SK-N-SH (cell line): Measurements from ENCODE around the gene GLI2. TPM values are rescaled to one million over a fixed set of nuclear protein-coding genes. Genes with fewer than 3 reads are reported as not detected.

Experiments
- CTCF ChIA-PET: fragments of 300-600, 350-600 bp; formaldehyde crosslinking; extraction: SDS; loops from one replicate; lab custom pipeline; 2021; lab: Yijun Ruan, JAX
- POLR2A ChIA-PET: fragments of 350-600 bp; sonication (Branson Sonifier 250); formaldehyde crosslinking; extraction: SDS; loops from one replicate; lab custom pipeline; 2020; ENCODE audit warnings: antibody characterized with exemption, inconsistent platforms; lab: Yijun Ruan, JAX
- DNase-seq: peaks from one replicate; pipeline ENCODE4 v3.0.0; 2012
- H2AFZ ChIP-seq: fragments of 200-600 bp; sonication (generic); 2 replicates; pipeline ENCODE4 v1.8.1; 2016; ENCODE audit warnings: antibody characterized with exemption, mild to moderate bottlenecking, low read depth
- H3F3A ChIP-seq: fragments of 200-600 bp; sonication (generic); replicated peaks from 2 replicates; pipeline ENCODE3; 2016; ENCODE audit warnings: antibody characterized with exemption, mild to moderate bottlenecking; ENCODE audit not compliant: insufficient read depth
- H3K27ac ChIP-seq, 2 experiments: fragments of 200-500 bp in 1 of 2; fragments of 200-600 bp in 1 of 2; sonication (Bioruptor generic) in 1 of 2; sonication (generic), shearing (Covaris generic) in 1 of 2; 2 replicates each; pipeline versions ENCODE4 v1.5.1 to v1.6.1; 2014 to 2016; ENCODE audit warnings: low read depth in 2 of 2, inconsistent platforms in 1 of 2, low read length in 1 of 2, mild to moderate bottlenecking in 1 of 2, mixed read lengths in 1 of 2
- H3K27me3 ChIP-seq: fragments of 200-600 bp; sonication (generic), shearing (Covaris generic); 2 replicates; pipeline ENCODE4 v1.6.1; 2016; ENCODE audit warnings: mixed run types; ENCODE audit not compliant: insufficient read depth
- H3K36me3 ChIP-seq, 2 experiments: fragments of 200-500 bp in 1 of 2; fragments of 200-600 bp in 1 of 2; sonication (Bioruptor generic) in 1 of 2; sonication (generic) in 1 of 2; replicated peaks in 1 of 2; 2 replicates each; pipeline versions ENCODE3 to v1.5.1; 2014 to 2016; ENCODE audit warnings: low read length in 1 of 2, mild to moderate bottlenecking in 1 of 2; ENCODE audit not compliant: insufficient read depth in 2 of 2, control insufficient read depth in 1 of 2
- H3K4me1 ChIP-seq, 2 experiments: fragments of 200-500 bp in 1 of 2; fragments of 200-600 bp in 1 of 2; sonication (Bioruptor generic) in 1 of 2; sonication (generic), shearing (Covaris generic) in 1 of 2; 2 replicates each; pipeline versions ENCODE4 v1.5.1 to v1.6.1; 2014 to 2016; ENCODE audit warnings: low read depth in 1 of 2, low read length in 1 of 2, mixed run types in 1 of 2; ENCODE audit not compliant: insufficient read depth in 2 of 2, control insufficient read depth in 1 of 2
- H3K4me2 ChIP-seq: fragments of 200-600 bp; sonication (generic), shearing (Covaris generic); 2 replicates; pipeline ENCODE4 v1.6.1; 2017; ENCODE audit warnings: mixed run types
- H3K4me3 ChIP-seq, 2 experiments: fragments of 200-500 bp in 1 of 2; fragments of 200-600 bp in 1 of 2; sonication (Bioruptor generic) in 1 of 2; sonication (generic), shearing (Covaris generic) in 1 of 2; 2 replicates each; pipeline versions ENCODE4 v1.5.1 to v1.8.1; 2014 to 2016; ENCODE audit warnings: low read depth in 2 of 2, inconsistent platforms in 1 of 2, low read length in 1 of 2, mild to moderate bottlenecking in 1 of 2, mixed read lengths in 1 of 2, moderate library complexity in 1 of 2
- H3K79me2 ChIP-seq: fragments of 200-600 bp; sonication (generic); 2 replicates; pipeline ENCODE4 v1.8.1; 2017; ENCODE audit warnings: mild to moderate bottlenecking; ENCODE audit not compliant: insufficient read depth
- H3K9ac ChIP-seq: fragments of 200-600 bp; sonication (generic); 2 replicates; pipeline ENCODE4 v1.6.1; 2017; ENCODE audit warnings: mixed run types
- H3K9me2 ChIP-seq: fragments of 200-600 bp; sonication (generic); 2 replicates; pipeline ENCODE4 v1.6.1; 2017; ENCODE audit warnings: mixed run types
- H3K9me3 ChIP-seq: fragments of 200-600 bp; sonication (generic); 2 replicates; pipeline ENCODE4 v1.6.1; 2017; ENCODE audit warnings: mixed run types, mild to moderate bottlenecking, moderate library complexity
- H4K20me1 ChIP-seq: fragments of 200-600 bp; sonication (generic); 2 replicates; pipeline ENCODE4 v1.6.1; 2017; ENCODE audit warnings: mild to moderate bottlenecking, mixed run types; ENCODE audit not compliant: insufficient read depth
- CHD2 ChIP-seq: fragments of 150-350 bp; IDR thresholded peaks from 2 replicates; pipeline ENCODE4 v1.6.1; 2018; ENCODE audit warnings: low read length; ENCODE audit not compliant: partially characterized antibody
- CTCF ChIP-seq: fragments of 200-600 bp; sonication (generic); IDR thresholded peaks from 2 replicates; pipeline ENCODE4 v1.6.1; 2017; ENCODE audit warnings: antibody characterized with exemption, mild to moderate bottlenecking, moderate library complexity
- ELF1 ChIP-seq: IDR thresholded peaks from 2 replicates; pipeline ENCODE4 v1.4.0; 2012
- EP300 ChIP-seq, 2 experiments: IDR thresholded peaks; 2 replicates each; pipeline versions ENCODE4 v1.4.0 to v1.6.1; 2012; ENCODE audit warnings: borderline replicate concordance in 1 of 2, low read depth in 1 of 2, low read length in 1 of 2
- FOSL2 ChIP-seq: IDR thresholded peaks from 2 replicates; pipeline ENCODE4 v1.4.0; 2012; ENCODE audit warnings: low read depth, mild to moderate bottlenecking, moderate library complexity, borderline replicate concordance
- FOXJ3 ChIP-seq: sonication (generic); formaldehyde crosslinking; IDR thresholded peaks from 2 replicates; pipeline ENCODE4 v1.5.1; 2020; ENCODE audit warnings: mild to moderate bottlenecking, missing genetic modification reagents
- FOXM1 ChIP-seq: IDR thresholded peaks from 2 replicates; pipeline ENCODE4 v1.4.0; 2012; ENCODE audit warnings: low read depth, mild to moderate bottlenecking
- GATA2 ChIP-seq: sonication (generic); formaldehyde crosslinking; IDR thresholded peaks from 2 replicates; pipeline ENCODE4 v1.5.0; 2020; ENCODE audit warnings: mild to moderate bottlenecking, missing genetic modification reagents
- IRF3 ChIP-seq: fragments of 150-350 bp; IDR thresholded peaks from 2 replicates; pipeline ENCODE4 v1.6.1; 2016; ENCODE audit warnings: mild to moderate bottlenecking, low read depth, low read length
- MEF2A ChIP-seq: IDR thresholded peaks from 2 replicates; pipeline ENCODE4 v1.4.0; 2012; ENCODE audit warnings: low read depth, borderline replicate concordance
- NFIC ChIP-seq: IDR thresholded peaks from 2 replicates; pipeline ENCODE4 v1.4.0; 2012; ENCODE audit warnings: borderline replicate concordance
- NRF1 ChIP-seq: IDR thresholded peaks from 2 replicates; pipeline ENCODE4 v1.6.1; 2012; ENCODE audit warnings: low read depth, mild to moderate bottlenecking, low read length
- RAD21 ChIP-seq: IDR thresholded peaks from 2 replicates; pipeline ENCODE4 v1.6.1; 2012; ENCODE audit warnings: mild to moderate bottlenecking, low read length
- RFX5 ChIP-seq: IDR thresholded peaks from 2 replicates; pipeline ENCODE4 v1.6.1; 2012; ENCODE audit warnings: mild to moderate bottlenecking, improper control_type of control experiment, low read length
- SMC3 ChIP-seq: IDR thresholded peaks from 2 replicates; pipeline ENCODE4 v1.6.1; 2012; ENCODE audit warnings: low read depth, low read length, improper control_type of control experiment
- TAF1 ChIP-seq: IDR thresholded peaks from 2 replicates; pipeline ENCODE4 v1.6.1; 2012; ENCODE audit warnings: low read depth, mild to moderate bottlenecking, low read length, moderate library complexity, borderline replicate concordance
- WGBS: methylation state at CpG from one replicate; pipeline ENCODE4 v1.1.6; 2017; ENCODE audit warnings: low lambda C conversion rate; 5-methylcytosine and 5-hydroxymethylcytosine counted together
- polyA plus RNA-seq, 3 experiments: library from polyadenylated mRNA; depleted of rRNA; stranded (reverse); fragments of >200 nt; gene quantifications; 2 replicates each; pipeline ENCODE4 v1.2.3, GENCODE V29; 2012
- TF ChIP-seq, protein P1 (sequence below): IDR thresholded peaks from 2 replicates; pipeline ENCODE4; 2012

GLI2 gene
- polyA plus RNA-seq, 1 of the 3 experiments (the other 2 are of a cell fraction), result 3.4 TPM

DNA sequence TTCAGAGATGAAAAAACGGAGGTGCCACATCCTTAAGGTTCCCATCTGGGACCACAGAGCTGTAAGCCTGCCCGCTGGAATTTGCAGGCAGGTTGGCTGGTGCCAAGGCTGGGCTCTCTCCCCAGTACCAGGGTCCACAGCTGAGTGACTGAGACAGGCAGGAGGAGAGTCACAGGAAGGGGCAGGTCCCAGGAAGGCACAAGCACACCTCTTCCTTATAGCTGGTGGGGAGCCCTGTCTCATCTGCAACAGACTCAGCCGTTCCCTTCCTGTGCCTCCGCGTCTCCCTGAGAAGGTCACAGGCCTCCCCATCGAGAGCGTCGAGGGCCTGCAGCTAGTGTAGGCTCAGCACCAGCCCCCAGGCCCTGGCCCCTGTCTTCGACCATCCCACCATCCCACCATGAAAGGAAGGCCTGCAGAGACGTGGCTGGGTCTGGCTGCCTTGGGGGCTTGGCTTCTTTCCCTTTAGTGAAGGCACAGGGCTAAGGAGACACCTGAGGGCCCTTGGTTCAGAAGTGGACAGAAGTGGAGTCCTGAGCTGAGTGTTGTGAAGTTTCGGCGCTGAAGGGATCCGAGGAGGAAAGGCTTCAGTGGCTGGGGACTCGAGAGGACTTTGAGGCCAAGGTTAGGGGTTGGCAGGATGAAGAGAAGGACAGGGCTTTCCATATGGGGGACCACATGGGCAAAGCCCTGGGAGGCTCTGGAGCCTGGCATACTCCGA lies 26.8 kb downstream of the GLI2 start:
- H3K4me3 ChIP-seq, result no peak overlapping the region
- H3K27me3 ChIP-seq, result no peaks in the 10 kb centered on the region
- TF ChIP-seq RFX5 (no peak), FOXM1 (no peak), NFIC (no peak), FOXJ3 (CRISPR knock-in tag) (no peak), EP300 (IDR thresholded peaks at IDR 0.05; ENCODE audit: borderline replicate concordance in 1 of 2, low read depth in 1 of 2, low read length in 1 of 2) (no peak), MEF2A (no peak), FOSL2 (no peak), CHD2 (no peak), NRF1 (no peak), GATA2 (CRISPR knock-in tag) (no peak), IRF3 (no peak), TAF1 (no peak), ELF1 (no peak)
- TF ChIP-seq, protein P1, sequence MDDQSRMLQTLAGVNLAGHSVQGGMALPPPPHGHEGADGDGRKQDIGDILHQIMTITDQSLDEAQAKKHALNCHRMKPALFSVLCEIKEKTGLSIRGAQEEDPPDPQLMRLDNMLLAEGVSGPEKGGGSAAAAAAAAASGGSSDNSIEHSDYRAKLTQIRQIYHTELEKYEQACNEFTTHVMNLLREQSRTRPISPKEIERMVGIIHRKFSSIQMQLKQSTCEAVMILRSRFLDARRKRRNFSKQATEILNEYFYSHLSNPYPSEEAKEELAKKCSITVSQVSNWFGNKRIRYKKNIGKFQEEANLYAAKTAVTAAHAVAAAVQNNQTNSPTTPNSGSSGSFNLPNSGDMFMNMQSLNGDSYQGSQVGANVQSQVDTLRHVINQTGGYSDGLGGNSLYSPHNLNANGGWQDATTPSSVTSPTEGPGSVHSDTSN, result no peak
- H3K4me1 ChIP-seq, result peaks cover 22 to 63% of the 10 kb centered on the region in 2 experiments
- WGBS, result 96% methylated on average over 14 of the region's 15 CpGs
- DNase-seq, result no peak
- H3K9me3 ChIP-seq, result no peaks in the 10 kb centered on the region
- no peaks in the 10 kb centered on the region for H3K36me3 ChIP-seq
- H3K27ac ChIP-seq, result no peak overlapping the region
- no peaks in the 10 kb centered on the region for H3K9me2 ChIP-seq
- peaks cover 96% of the 10 kb centered on the region for H3K79me2 ChIP-seq
- H4K20me1 ChIP-seq, result peaks cover 12% of the 10 kb centered on the region; the same call in 1 of the 2 replicates
- ChIA-PET POLR2A (interaction anchor here (1.2 kb wide), 1 partner anchor 28 kb away, joined by 3 read pairs; no protein-coding TSS in a partner anchor), CTCF (interaction anchor here (1.5 kb wide), 1 partner anchor 27 kb away, joined by 4 read pairs; the partner anchor contains the start of gene GLI2)
- no peak overlapping the region for H3K4me2 ChIP-seq
- H3F3A ChIP-seq, result peaks cover 8% of the 10 kb centered on the region
- no peak overlapping the region for H2AFZ ChIP-seq
- no peak overlapping the region for H3K9ac ChIP-seq

DNA sequence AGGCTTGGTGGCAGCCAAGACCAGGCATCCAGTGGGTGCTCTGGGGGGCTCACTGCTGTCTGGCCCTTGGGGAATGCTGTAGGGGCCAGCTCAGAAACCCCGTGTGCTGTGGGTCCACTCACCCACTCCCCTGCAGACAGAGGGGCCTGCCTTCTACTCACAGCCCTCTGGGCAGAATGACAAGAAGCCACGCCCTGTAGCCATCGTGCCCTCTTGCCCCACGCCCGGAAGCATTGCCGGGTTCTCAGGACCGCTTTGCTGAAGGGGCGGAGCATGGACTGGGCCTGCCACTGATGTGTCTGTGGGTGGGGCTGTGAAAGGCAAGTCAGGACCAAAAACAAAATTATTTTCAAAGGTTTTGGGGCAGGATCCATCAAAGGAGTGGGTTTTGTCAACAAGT lies 27.8 kb downstream of the GLI2 start:
- 96% methylated on average over 8 of the region's 8 CpGs for WGBS
- H3K9me3 ChIP-seq, result no peaks in the 10 kb centered on the region
- no peak overlapping the region for H3K4me2 ChIP-seq
- DNase-seq, result no peak
- H3K9me2 ChIP-seq, result no peaks in the 10 kb centered on the region
- no peak overlapping the region for H3K27ac ChIP-seq
- H3K4me3 ChIP-seq, result no peak overlapping the region
- H3F3A ChIP-seq, result peaks cover 8% of the 10 kb centered on the region
- no peaks in the 10 kb centered on the region for H3K36me3 ChIP-seq
- H4K20me1 ChIP-seq, result peaks cover 12% of the 10 kb centered on the region; the same call in 1 of the 2 replicates
- H3K27me3 ChIP-seq, result no peaks in the 10 kb centered on the region
- peaks cover 97% of the 10 kb centered on the region for H3K79me2 ChIP-seq
- POLR2A ChIA-PET, result no interaction called here
- CTCF ChIA-PET, result interaction anchor here (1.4 kb wide), 1 partner anchor 17 kb away, joined by 4 read pairs; no protein-coding TSS in a partner anchor
- TF ChIP-seq IRF3, result no peak
- TF ChIP-seq RFX5, result no peak
- no peak for TF ChIP-seq RAD21
- no peak for TF ChIP-seq SMC3
- TF ChIP-seq CTCF, result no peak
- TF ChIP-seq, all 33 proteins: peak for 0
- H3K4me1 ChIP-seq, result peaks cover 22 to 61% of the 10 kb centered on the region in 2 experiments
- H2AFZ ChIP-seq, result no peak overlapping the region
- no peak overlapping the region for H3K9ac ChIP-seq
